Esophagus squamous epithelium (tissue), 5 donors: ENCODE measurements around the gene ANK2. TPM values are rescaled to one million over a fixed set of nuclear protein-coding genes. Genes with fewer than 3 reads are reported as not detected.

Experiments
- DNase-seq: peaks from one replicate; lab custom pipeline; 2025; lab: John Stamatoyannopoulos, UW
- H3K27ac ChIP-seq, 4 donors: fragments of 200-600 bp; sonication (generic); one replicate each; pipeline ENCODE4 v1.5.1; 2016 to 2019; ENCODE audit warnings: mild to moderate bottlenecking in 1 of 4
- H3K27me3 ChIP-seq, 4 donors: fragments of 200-600 bp; sonication (generic); 1 replicate in 3 of 4; 2 replicates in 1 of 4; pipeline versions ENCODE4 v1.5.1 to v1.6.0; 2017 to 2021; ENCODE audit warnings: antibody characterized with exemption in 1 of 4
- H3K36me3 ChIP-seq, 3 donors: fragments of 200-600 bp; sonication (generic); one replicate each; pipeline ENCODE4 v1.5.1; 2016 to 2019
- H3K4me1 ChIP-seq, 3 donors: fragments of 200-600 bp; sonication (generic); one replicate each; pipeline ENCODE4 v1.5.1; 2017 to 2019
- H3K4me3 ChIP-seq, 4 donors: fragments of 200-600 bp; sonication (generic); 1 replicate in 3 of 4; 2 replicates in 1 of 4; pipeline ENCODE4 v1.5.1; 2016 to 2019; ENCODE audit warnings: mild to moderate bottlenecking in 2 of 4, moderate library complexity in 1 of 4
- H3K9me3 ChIP-seq, 3 donors: fragments of 200-600 bp; sonication (generic); one replicate each; pipeline ENCODE4 v1.5.1; 2016 to 2019
- CTCF ChIP-seq, 6 experiments: fragments of 450-650 bp in 4 of 6; fragments of 200-600 bp in 2 of 6; sonication (generic) in 2 of 6; IDR thresholded peaks; one replicate each; pipeline ENCODE4 v1.5.1; 2016 to 2019; ENCODE audit warnings: antibody characterized with exemption in 6 of 6, mild to moderate bottlenecking in 4 of 6, moderate library complexity in 4 of 6
- POLR2A ChIP-seq, 4 donors: fragments of 450-650 bp; IDR thresholded peaks; one replicate each; pipeline ENCODE4 v1.6.1; 2017; ENCODE audit warnings: antibody characterized with exemption in 4 of 4, mild to moderate bottlenecking in 4 of 4, moderate library complexity in 3 of 4
- WGBS, 2 donors: methylation state at CpG; one replicate each; pipeline ENCODE4 v1.1.5; 2018; 5-methylcytosine and 5-hydroxymethylcytosine counted together
- intact Hi-C: fragments of 100-400 bp; cut with DNase I; formaldehyde crosslinking; loops from one replicate; pipeline ENCODE4 v1.15.0; 2022
- total RNA-seq, 4 donors: library from RNA; depleted of rRNA; stranded (reverse); fragments of >200 nt; gene quantifications; one replicate each; pipeline ENCODE4 v1.1.0, GENCODE V29; 2016
- donor health status: DM: yes; HTN: yes; CAD: no.

The ANK2 gene
- total RNA-seq, 4 donors from 2014 or later = 1.4 to 20.8 (median 9.6) TPM

- WGBS, 2 donors = 65 to 75% methylated on average over 2 of the region's 2 CpGs
- Histone ChIP-seq H3K27ac (no peak overlapping the region), H3K27me3 (no peaks in the 10 kb centered on the region), H3K4me3 (no peak overlapping the region), H3K9me3 (no peaks in the 10 kb centered on the region), H3K36me3 (no peaks in the 10 kb centered on the region), H3K4me1 (no peaks in the 10 kb centered on the region)
- TF ChIP-seq CTCF (IDR thresholded peaks at IDR 0.05) = no peak
- TF ChIP-seq POLR2A (IDR thresholded peaks at IDR 0.05) = no peak
- no peak for DNase-seq
- intact Hi-C loops = no loop called here
Observed at GRCh38 chr4:113056318-113056717, 6.9 kb downstream of the ANK2 start.

DNA sequence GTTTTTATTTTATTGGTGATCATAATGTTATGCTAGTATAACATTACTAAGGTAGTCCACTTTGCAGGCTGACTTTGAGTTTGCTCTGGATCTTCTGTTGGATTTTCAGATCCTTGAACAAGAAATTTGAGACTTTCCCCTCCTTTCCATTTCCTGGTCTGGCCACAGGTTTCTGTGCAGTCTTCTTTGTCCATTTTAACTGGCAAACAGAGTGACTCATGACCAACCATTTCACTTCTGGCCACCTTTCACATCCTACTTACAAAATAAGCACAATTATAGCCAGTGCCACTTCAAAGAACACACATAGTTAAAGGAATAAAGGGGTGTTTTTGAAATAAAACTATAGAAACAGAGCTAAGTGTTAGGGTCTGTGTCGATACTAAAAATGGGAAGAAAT is 8.4 kb downstream of the ANK2 start:
- no peak overlapping the region for H3K4me3 ChIP-seq
- no peak overlapping the region for H3K27ac ChIP-seq
- H3K27me3 ChIP-seq = no peaks in the 10 kb centered on the region
- 42 to 83% methylated on average over 1 of the region's 1 CpG for WGBS, 2 donors
- no peak for TF ChIP-seq POLR2A (IDR thresholded peaks at IDR 0.05)
- no peak for TF ChIP-seq CTCF (IDR thresholded peaks at IDR 0.05)
- H3K4me1 ChIP-seq = no peaks in the 10 kb centered on the region
- H3K9me3 ChIP-seq = no peaks in the 10 kb centered on the region
- no peak for DNase-seq
- H3K36me3 ChIP-seq = no peaks in the 10 kb centered on the region
- intact Hi-C loops = no loop called here

DNA sequence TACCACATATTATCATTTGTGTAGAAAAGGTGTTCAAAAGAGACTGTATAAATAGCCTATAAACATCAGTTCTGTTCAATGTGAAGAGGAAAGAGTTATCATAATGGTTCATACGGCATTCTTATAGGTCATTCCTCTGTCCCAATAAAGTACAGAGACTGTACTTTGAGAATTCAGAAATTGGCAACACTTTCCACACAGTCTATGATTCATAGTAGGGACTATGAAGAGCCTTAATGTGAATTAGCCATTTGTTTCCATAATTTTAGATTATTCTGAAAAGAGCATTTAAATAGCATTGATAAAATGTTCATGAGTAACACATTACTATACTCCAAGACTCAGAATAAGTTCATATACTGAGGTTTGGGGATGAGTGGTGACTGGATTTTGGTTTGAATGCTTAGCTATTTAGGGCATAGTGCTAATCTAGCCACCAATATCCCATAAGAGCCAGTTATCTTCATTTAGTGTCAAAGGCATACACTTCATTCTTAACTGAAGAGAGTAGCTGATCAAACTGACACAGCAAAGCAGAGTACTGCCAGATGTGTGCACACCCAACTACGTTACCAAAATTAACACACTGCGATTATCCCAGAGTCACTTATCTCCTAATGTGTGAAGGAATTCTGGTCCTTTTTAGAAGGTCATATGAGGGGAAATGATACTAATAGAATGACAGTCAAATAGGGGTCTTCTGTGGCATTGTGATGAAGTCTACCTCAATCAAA is 10.2 kb downstream of the ANK2 start:
- Histone ChIP-seq H3K4me3 (no peak overlapping the region), H3K27me3 (no peaks in the 10 kb centered on the region), H3K36me3 (no peaks in the 10 kb centered on the region), H3K4me1 (no peaks in the 10 kb centered on the region), H3K9me3 (no peaks in the 10 kb centered on the region), H3K27ac (no peak overlapping the region)
- 79 to 81% methylated on average over 3 of the region's 3 CpGs for WGBS, 2 donors
- DNase-seq = no peak
- intact Hi-C loops = no loop called here
- TF ChIP-seq CTCF (IDR thresholded peaks at IDR 0.05) (no peak), POLR2A (IDR thresholded peaks at IDR 0.05) (no peak)

- Histone ChIP-seq H3K4me3 (no peak overlapping the region), H3K27ac (no peak overlapping the region), H3K9me3 (no peaks in the 10 kb centered on the region), H3K27me3 (no peaks in the 10 kb centered on the region), H3K4me1 (no peaks in the 10 kb centered on the region), H3K36me3 (no peaks in the 10 kb centered on the region)
- no peak for DNase-seq
- intact Hi-C loops = no loop called here
- no peak for TF ChIP-seq CTCF (IDR thresholded peaks at IDR 0.05)
- TF ChIP-seq POLR2A (IDR thresholded peaks at IDR 0.05) = no peak
Observed at GRCh38 chr4:113060853-113061252, 11.4 kb downstream of the ANK2 start.

- WGBS, 2 donors = 24 to 25% methylated on average over 5 of the region's 5 CpGs
- TF ChIP-seq POLR2A (IDR thresholded peaks at IDR 0.05) = no peak
- no peak for TF ChIP-seq CTCF (IDR thresholded peaks at IDR 0.05)
- intact Hi-C loops = no loop called here
Observed at GRCh38 chr4:113064244-113064643, 14.8 kb downstream of the ANK2 start.

More at GRCh38 chr4:113064244-113064643, 14.8 kb downstream of the ANK2 start:
- H3K27me3 ChIP-seq = no peaks in the 10 kb centered on the region
- H3K27ac ChIP-seq = no peak overlapping the region
- H3K4me3 ChIP-seq = no peak overlapping the region
- no peaks in the 10 kb centered on the region for H3K9me3 ChIP-seq
- no peaks in the 10 kb centered on the region for H3K36me3 ChIP-seq
- no peaks in the 10 kb centered on the region for H3K4me1 ChIP-seq
- DNase-seq = no peak
